Calu3 (cell line): ENCODE data around the gene PRKN. TPM values are rescaled to one million over a fixed set of nuclear protein-coding genes. Genes with fewer than 3 reads are reported as not detected.

ENCODE experiments used
- BruUV-seq: library from RNA; stranded (reverse); fragments of 400-500 nt; replicated peaks from 2 replicates; lab custom pipeline; 2021; lab: Mats Ljungman, UMichigan
- CTCF ChIA-PET: fragments of 300-600 bp; sonication (Branson Sonifier 250); formaldehyde crosslinking; loops from one replicate; lab custom pipeline; 2022; ENCODE audit warnings: antibody characterized with exemption; lab: Charles Lee
- DNase-seq: peaks from one replicate; pipeline ENCODE4 v3.0.0; 2022
- H3K27ac Mint-ChIP-seq: one replicate; pipeline ENCODE4 v1.8.0; 2022; ENCODE audit warnings: mixed read lengths; ENCODE audit not compliant: unreplicated experiment
- H3K27me3 Mint-ChIP-seq: one replicate; pipeline ENCODE4 v1.8.0; 2022; ENCODE audit warnings: mixed read lengths; ENCODE audit not compliant: unreplicated experiment
- H3K36me3 Mint-ChIP-seq: one replicate; pipeline ENCODE4 v1.8.0; 2022; ENCODE audit warnings: mild to moderate bottlenecking, moderate library complexity, mixed read lengths; ENCODE audit not compliant: insufficient read depth, unreplicated experiment
- H3K4me1 Mint-ChIP-seq: one replicate; pipeline ENCODE4 v1.8.0; 2022; ENCODE audit warnings: mild to moderate bottlenecking, low read depth, mixed read lengths; ENCODE audit not compliant: unreplicated experiment
- H3K4me3 Mint-ChIP-seq: one replicate; pipeline ENCODE4 v1.8.0; 2022; ENCODE audit warnings: mild to moderate bottlenecking, low read depth, moderate library complexity, mixed read lengths; ENCODE audit not compliant: unreplicated experiment
- H3K9me3 Mint-ChIP-seq: one replicate; pipeline ENCODE4 v1.8.0; 2022; ENCODE audit warnings: low read depth, mixed read lengths; ENCODE audit not compliant: unreplicated experiment
- CTCF ChIP-seq: fragments of 200-600 bp; IDR thresholded peaks from one replicate; pipeline ENCODE4 v1.8.0; 2022; ENCODE audit warnings: antibody characterized with exemption; ENCODE audit not compliant: unreplicated experiment
- intact Hi-C: fragments of 100-400 bp; cut with micrococcal nuclease; formaldehyde crosslinking; loops from one replicate; pipeline ENCODE4 v1.10.0; 2022; ENCODE audit not compliant: unreplicated experiment
- total RNA-seq: library from RNA; stranded (reverse); gene quantifications from 2 replicates; pipeline ENCODE4 v1.2.3, GENCODE V29; 2022

PRKN gene
- total RNA-seq, 1 experiment from 2014 or later, result 3.8 TPM

DNA sequence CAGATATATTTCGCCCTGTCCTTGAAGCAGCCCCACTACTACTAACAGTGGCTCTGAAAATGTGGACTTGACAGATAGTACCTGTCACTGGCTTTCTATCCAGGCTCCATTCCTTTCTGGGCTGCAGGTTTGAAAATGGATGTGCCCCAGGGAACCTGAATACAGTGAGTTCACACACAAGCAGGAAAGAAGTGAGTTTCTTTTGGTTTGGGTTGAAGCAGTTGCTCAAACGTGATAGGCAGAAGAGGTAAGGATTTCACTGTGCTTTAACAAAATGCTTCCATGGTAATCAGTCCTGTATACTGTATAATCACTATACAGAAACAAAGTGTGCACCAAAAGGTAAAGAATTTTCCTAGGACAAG, 382.9 kb downstream of the PRKN start:
- H3K27me3 Mint-ChIP-seq, result no peaks in the 10 kb centered on the region
- no peaks in the 10 kb centered on the region for H3K9me3 Mint-ChIP-seq
- H3K36me3 Mint-ChIP-seq, result no peaks in the 10 kb centered on the region
- H3K27ac Mint-ChIP-seq, result no peak overlapping the region
- H3K4me3 Mint-ChIP-seq, result no peak overlapping the region
- no peaks in the 10 kb centered on the region for H3K4me1 Mint-ChIP-seq
- CTCF ChIA-PET, result no interaction called here
- BruUV-seq, result no TSS peak
- intact Hi-C loops, result loop anchor here (10.0 kb wide), 1 partner anchor 110 kb away; no protein-coding TSS in a partner anchor
- TF ChIP-seq CTCF, result no peak
- DNase-seq, result no peak

DNA sequence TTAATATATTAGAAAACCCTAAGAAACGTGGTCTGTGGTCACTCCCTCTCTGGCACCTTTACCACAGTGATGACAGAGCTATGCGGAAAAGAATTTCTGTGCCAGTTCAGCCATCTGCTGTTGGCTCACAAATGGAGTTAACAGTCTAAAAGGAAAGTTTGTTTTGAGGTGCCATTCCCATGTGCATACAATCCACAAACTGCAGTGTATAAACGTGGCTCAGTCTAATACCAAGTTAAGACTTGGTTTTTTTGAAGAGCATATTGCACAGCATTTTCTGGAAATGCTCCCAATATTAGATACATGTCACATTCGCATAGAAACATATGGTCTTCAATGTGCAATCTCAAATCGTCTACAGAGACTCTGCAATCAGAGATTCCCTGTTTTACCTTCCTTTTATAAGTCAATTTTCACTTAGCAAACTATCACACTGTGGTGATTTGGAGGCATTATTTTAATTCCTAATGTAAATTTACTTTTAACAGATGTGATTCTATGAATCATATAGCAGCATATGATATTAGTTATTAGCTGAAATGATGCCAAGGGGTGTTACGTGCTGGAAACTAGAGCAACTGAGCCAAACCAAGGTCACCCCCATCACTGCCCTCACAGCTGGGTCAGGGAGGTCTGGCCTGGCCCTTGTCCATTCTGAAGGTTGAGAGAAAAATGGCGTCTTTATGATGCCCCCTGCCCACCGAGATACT, 383.5 kb downstream of the PRKN start:
- DNase-seq, result peak; percentile 4
- CTCF ChIA-PET, result no interaction called here
- no peak overlapping the region for H3K27ac Mint-ChIP-seq
- no peaks in the 10 kb centered on the region for H3K4me1 Mint-ChIP-seq
- no peak for TF ChIP-seq CTCF
- H3K36me3 Mint-ChIP-seq, result no peaks in the 10 kb centered on the region
- BruUV-seq, result no TSS peak
- H3K9me3 Mint-ChIP-seq, result no peaks in the 10 kb centered on the region
- no peak overlapping the region for H3K4me3 Mint-ChIP-seq
- intact Hi-C loops, result loop anchor here (10.0 kb wide), 1 partner anchor 111 kb away; no protein-coding TSS in a partner anchor
- H3K27me3 Mint-ChIP-seq, result no peaks in the 10 kb centered on the region

- Mint-ChIP-seq H3K27ac (no peak overlapping the region), H3K27me3 (no peaks in the 10 kb centered on the region), H3K36me3 (no peaks in the 10 kb centered on the region), H3K4me3 (no peak overlapping the region), H3K9me3 (no peaks in the 10 kb centered on the region), H3K4me1 (no peaks in the 10 kb centered on the region)
- no peak for TF ChIP-seq CTCF
- CTCF ChIA-PET, result no interaction called here
- BruUV-seq, result no TSS peak
- no peak for DNase-seq
- intact Hi-C loops, result loop anchor here (10.0 kb wide), 1 partner anchor 111 kb away; no protein-coding TSS in a partner anchor
These were observed 384.2 kb downstream of the PRKN start for GRCh38 chr6:162343198-162343935.

DNA sequence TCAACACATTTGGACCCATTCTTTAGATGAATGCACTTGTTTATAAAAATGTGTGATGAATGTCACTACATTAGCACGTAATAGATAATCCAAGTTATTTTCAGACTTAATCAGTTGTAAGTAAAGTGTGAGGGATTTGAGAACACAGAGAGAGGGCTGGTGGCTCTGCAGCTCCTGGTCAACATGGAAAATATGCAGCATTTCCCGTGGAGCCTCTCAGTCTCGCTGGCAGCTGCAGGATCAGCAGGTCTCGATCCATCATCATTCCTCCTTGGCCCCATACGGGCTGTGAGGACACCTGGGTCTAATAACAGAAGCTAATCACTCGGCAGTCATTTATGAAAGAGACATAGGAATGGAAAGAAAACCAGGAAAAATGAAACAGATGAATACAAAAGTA, 390.2 kb downstream of the PRKN start:
- Mint-ChIP-seq H3K36me3 (no peaks in the 10 kb centered on the region), H3K27ac (no peak overlapping the region), H3K4me1 (no peaks in the 10 kb centered on the region), H3K27me3 (no peaks in the 10 kb centered on the region), H3K4me3 (no peak overlapping the region), H3K9me3 (no peaks in the 10 kb centered on the region)
- intact Hi-C loops, result no loop called here
- TF ChIP-seq CTCF, result no peak
- no TSS peak for BruUV-seq
- CTCF ChIA-PET, result no interaction called here
- no peak for DNase-seq
